ENCODE measurements around the gene YPEL5.

Gene YPEL5

GRCh38 chr2:30165050-30165520, 18.3 kb downstream of the YPEL5 start:
- peak; percentile 49 for DNase-seq
- peaks cover 31% of the 10 kb centered on the region for H3K4me1 Mint-ChIP-seq
- H3K27ac Mint-ChIP-seq = peak overlapping the region; percentile 17
- peaks cover 13% of the 10 kb centered on the region for H3K36me3 Mint-ChIP-seq (ENCODE audit: low read depth)
- H3K9me3 Mint-ChIP-seq = no peaks in the 10 kb centered on the region
- peak; percentile 98 for ATAC-seq
- no peak overlapping the region for H3K4me3 Mint-ChIP-seq
- H3K27me3 Mint-ChIP-seq = no peaks in the 10 kb centered on the region

DNA sequence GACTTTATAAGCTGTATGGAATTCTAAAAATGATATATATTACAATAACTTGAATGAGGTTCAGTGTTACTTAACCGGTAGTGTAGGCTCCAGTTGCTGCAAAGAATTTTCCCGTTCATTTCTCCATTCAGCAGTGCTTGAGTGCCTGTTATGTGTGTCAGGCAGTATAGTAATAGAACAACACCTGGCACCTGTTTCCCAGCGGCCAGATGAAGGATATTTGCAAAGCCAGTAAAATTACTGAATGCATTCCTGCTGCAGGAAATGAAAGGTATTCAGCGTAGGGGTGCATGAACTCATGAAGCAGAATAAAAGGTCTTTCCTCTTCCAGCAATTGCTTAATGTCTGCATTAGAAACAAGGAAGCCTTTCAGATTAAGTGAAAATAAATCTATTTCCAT, 18.8 kb downstream of the YPEL5 start:
- DNase-seq = no peak
- ATAC-seq = no peak
- H3K36me3 Mint-ChIP-seq (ENCODE audit: low read depth) = peaks cover 9% of the 10 kb centered on the region
- no peaks in the 10 kb centered on the region for H3K27me3 Mint-ChIP-seq
- H3K9me3 Mint-ChIP-seq = no peaks in the 10 kb centered on the region
- H3K4me3 Mint-ChIP-seq = no peak overlapping the region
- no peak overlapping the region for H3K27ac Mint-ChIP-seq
- peaks cover 26% of the 10 kb centered on the region for H3K4me1 Mint-ChIP-seq

DNA sequence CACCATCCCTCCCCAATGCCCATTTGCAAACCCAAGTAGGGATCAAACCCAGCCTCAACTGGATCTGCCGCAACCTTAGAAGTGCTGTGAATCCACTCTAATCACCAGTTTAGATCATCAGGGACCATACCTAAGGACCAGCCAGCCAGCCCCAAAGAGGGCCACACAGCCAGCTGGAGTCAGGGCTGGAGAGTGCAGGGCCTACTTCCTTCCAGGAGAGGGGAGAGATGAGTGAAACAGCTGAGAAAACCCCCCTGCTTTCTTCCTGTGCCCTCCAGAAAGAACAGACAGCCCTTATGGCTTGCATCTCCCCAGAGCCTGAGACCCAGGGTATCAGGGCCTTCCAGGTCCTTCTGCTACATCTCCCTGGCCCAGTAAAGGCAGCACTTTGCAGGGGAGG, 25.8 kb downstream of the YPEL5 start:
- no peaks in the 10 kb centered on the region for H3K36me3 Mint-ChIP-seq (ENCODE audit: low read depth)
- H3K9me3 Mint-ChIP-seq = no peaks in the 10 kb centered on the region
- no peak overlapping the region for H3K27ac Mint-ChIP-seq
- H3K4me1 Mint-ChIP-seq = no peaks in the 10 kb centered on the region
- DNase-seq (no peak), ATAC-seq (no peak)
- H3K27me3 Mint-ChIP-seq = no peaks in the 10 kb centered on the region
- H3K4me3 Mint-ChIP-seq = no peak overlapping the region

GRCh38 chr2:30177440-30177839, 30.6 kb downstream of the YPEL5 start:
- ATAC-seq (no peak), DNase-seq (no peak)
- Mint-ChIP-seq H3K4me3 (no peak overlapping the region), H3K27me3 (no peaks in the 10 kb centered on the region), H3K9me3 (no peaks in the 10 kb centered on the region), H3K27ac (no peak overlapping the region), H3K36me3 (ENCODE audit: low read depth) (no peaks in the 10 kb centered on the region), H3K4me1 (no peaks in the 10 kb centered on the region)

- H3K9me3 Mint-ChIP-seq = no peaks in the 10 kb centered on the region
- H3K4me1 Mint-ChIP-seq = no peaks in the 10 kb centered on the region
- DNase-seq = no peak
- no peak overlapping the region for H3K27ac Mint-ChIP-seq
- no peaks in the 10 kb centered on the region for H3K36me3 Mint-ChIP-seq (ENCODE audit: low read depth)
- ATAC-seq = no peak
- no peak overlapping the region for H3K4me3 Mint-ChIP-seq
- H3K27me3 Mint-ChIP-seq = no peaks in the 10 kb centered on the region
Observed at GRCh38 chr2:30177956-30178355, 31.1 kb downstream of the YPEL5 start.

- no peak for DNase-seq
- Mint-ChIP-seq H3K27me3 (no peaks in the 10 kb centered on the region), H3K27ac (no peak overlapping the region), H3K9me3 (no peaks in the 10 kb centered on the region), H3K4me1 (no peaks in the 10 kb centered on the region), H3K4me3 (no peak overlapping the region), H3K36me3 (ENCODE audit: low read depth) (no peaks in the 10 kb centered on the region)
- ATAC-seq = no peak
Observed at GRCh38 chr2:30178618-30179434, 32.0 kb downstream of the YPEL5 start.

DNA sequence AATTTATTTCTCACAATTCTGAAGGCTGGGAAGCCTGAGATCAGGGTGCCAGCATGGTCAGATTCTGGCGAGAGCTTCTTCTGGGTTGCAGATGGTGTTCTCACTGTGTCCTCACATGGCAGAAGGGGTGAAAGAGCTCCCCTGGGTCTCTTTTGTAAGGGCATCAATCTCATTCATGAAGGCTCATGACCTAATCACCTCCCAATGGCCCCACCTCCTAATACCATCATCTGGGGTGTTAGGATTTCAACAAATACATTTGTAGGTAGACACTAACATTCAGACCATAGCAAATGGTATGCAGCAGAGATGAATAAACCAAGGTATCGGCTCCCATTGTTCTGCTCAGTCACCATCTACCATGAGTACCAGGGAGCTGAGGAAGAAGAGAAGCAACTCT, 32.7 kb downstream of the YPEL5 start:
- no peak for ATAC-seq
- Mint-ChIP-seq H3K36me3 (ENCODE audit: low read depth) (no peaks in the 10 kb centered on the region), H3K4me3 (no peak overlapping the region), H3K27ac (no peak overlapping the region), H3K4me1 (no peaks in the 10 kb centered on the region), H3K9me3 (no peaks in the 10 kb centered on the region), H3K27me3 (no peaks in the 10 kb centered on the region)
- no peak for DNase-seq

GRCh38 chr2:30180226-30180625, 33.4 kb downstream of the YPEL5 start:
- no peak for ATAC-seq
- H3K27ac Mint-ChIP-seq = no peak overlapping the region
- H3K36me3 Mint-ChIP-seq (ENCODE audit: low read depth) = no peaks in the 10 kb centered on the region
- no peak overlapping the region for H3K4me3 Mint-ChIP-seq
- no peak for DNase-seq
- no peaks in the 10 kb centered on the region for H3K9me3 Mint-ChIP-seq
- no peaks in the 10 kb centered on the region for H3K27me3 Mint-ChIP-seq
- no peaks in the 10 kb centered on the region for H3K4me1 Mint-ChIP-seq

DNA sequence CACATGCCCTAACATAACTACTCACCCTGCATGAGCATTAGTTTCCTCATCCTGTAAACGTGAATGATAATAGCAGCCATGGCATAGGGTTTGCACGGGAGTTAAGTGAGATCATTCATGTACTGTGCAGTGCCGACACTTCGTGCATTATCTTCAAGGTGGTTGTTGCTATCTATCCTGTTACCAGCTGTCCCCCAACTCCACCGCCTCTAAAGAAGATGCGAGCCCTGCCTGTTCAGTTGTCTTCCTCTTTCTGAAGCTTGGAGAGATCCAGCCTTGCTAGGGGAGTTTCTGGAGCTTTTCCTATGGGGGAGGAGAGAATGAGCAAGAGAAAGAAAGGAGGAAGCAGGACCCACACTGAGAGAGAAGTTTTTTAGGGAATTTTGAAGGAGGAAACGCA, 34.4 kb downstream of the YPEL5 start:
- no peak for DNase-seq
- ATAC-seq = no peak
- no peaks in the 10 kb centered on the region for H3K36me3 Mint-ChIP-seq (ENCODE audit: low read depth)
- H3K9me3 Mint-ChIP-seq = no peaks in the 10 kb centered on the region
- no peaks in the 10 kb centered on the region for H3K27me3 Mint-ChIP-seq
- no peaks in the 10 kb centered on the region for H3K4me1 Mint-ChIP-seq
- H3K4me3 Mint-ChIP-seq = no peak overlapping the region
- no peak overlapping the region for H3K27ac Mint-ChIP-seq

DNA sequence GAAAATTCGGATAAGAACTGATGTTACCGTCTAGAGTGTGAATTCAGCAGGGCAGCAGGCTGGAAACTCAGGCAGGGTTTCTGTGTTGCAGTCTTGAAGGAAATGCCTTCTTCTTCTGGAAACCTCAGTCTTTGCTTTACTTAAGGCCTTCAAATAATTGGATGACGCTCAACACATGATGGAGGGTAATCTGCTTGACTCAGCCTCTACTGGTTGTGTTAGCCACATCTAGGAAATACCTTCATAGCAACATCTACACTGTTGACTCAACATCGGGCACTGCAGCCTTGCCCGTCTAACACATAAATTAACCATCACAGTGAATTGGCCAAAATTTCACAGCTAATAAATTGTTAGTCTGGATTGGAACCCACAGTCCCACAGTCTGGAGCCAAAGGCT, 37.2 kb downstream of the YPEL5 start:
- no peak overlapping the region for H3K27ac Mint-ChIP-seq
- ATAC-seq (no peak), DNase-seq (no peak)
- no peak overlapping the region for H3K4me3 Mint-ChIP-seq
- H3K27me3 Mint-ChIP-seq = no peaks in the 10 kb centered on the region
- no peaks in the 10 kb centered on the region for H3K36me3 Mint-ChIP-seq (ENCODE audit: low read depth)
- no peaks in the 10 kb centered on the region for H3K4me1 Mint-ChIP-seq
- no peaks in the 10 kb centered on the region for H3K9me3 Mint-ChIP-seq

GRCh38 chr2:30185178-30185577, 38.4 kb downstream of the YPEL5 start:
- Mint-ChIP-seq H3K4me3 (no peak overlapping the region), H3K9me3 (no peaks in the 10 kb centered on the region), H3K27me3 (no peaks in the 10 kb centered on the region), H3K4me1 (no peaks in the 10 kb centered on the region), H3K27ac (no peak overlapping the region), H3K36me3 (ENCODE audit: low read depth) (no peaks in the 10 kb centered on the region)
- DNase-seq (no peak), ATAC-seq (no peak)

GRCh38 chr2:30188292-30188691, 41.5 kb downstream of the YPEL5 start:
- no peak overlapping the region for H3K4me3 Mint-ChIP-seq
- no peak overlapping the region for H3K27ac Mint-ChIP-seq
- no peaks in the 10 kb centered on the region for H3K9me3 Mint-ChIP-seq
- H3K36me3 Mint-ChIP-seq (ENCODE audit: low read depth) = no peaks in the 10 kb centered on the region
- H3K27me3 Mint-ChIP-seq = no peaks in the 10 kb centered on the region
- DNase-seq (no peak), ATAC-seq (no peak)
- H3K4me1 Mint-ChIP-seq = no peaks in the 10 kb centered on the region

GRCh38 chr2:30190637-30191036, 43.8 kb downstream of the YPEL5 start:
- H3K27me3 Mint-ChIP-seq = no peaks in the 10 kb centered on the region
- H3K4me1 Mint-ChIP-seq = peaks cover 3% of the 10 kb centered on the region
- no peaks in the 10 kb centered on the region for H3K9me3 Mint-ChIP-seq
- no peak overlapping the region for H3K27ac Mint-ChIP-seq
- ATAC-seq = no peak
- no peaks in the 10 kb centered on the region for H3K36me3 Mint-ChIP-seq (ENCODE audit: low read depth)
- no peak for DNase-seq
- H3K4me3 Mint-ChIP-seq = no peak overlapping the region

DNA sequence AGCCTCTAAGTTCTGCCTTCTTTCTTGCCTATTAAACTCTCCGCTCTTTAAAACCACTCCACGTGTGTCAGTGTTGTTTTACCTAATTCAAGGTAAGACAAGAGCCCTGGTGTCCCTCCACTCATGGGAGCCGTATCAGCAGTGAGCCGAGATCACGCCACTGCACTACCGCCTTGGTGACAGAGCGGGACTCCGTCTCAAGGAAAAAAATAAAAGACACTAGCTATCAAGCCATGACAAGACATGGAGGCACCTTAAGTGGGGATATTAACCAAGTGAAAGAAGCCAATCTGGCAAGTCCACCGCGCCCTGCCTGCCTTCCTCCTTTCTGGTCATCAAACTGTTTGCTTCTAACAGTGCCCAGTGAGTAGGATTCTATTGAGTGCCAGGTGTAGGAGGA, 44.3 kb downstream of the YPEL5 start:
- Mint-ChIP-seq H3K36me3 (ENCODE audit: low read depth) (no peaks in the 10 kb centered on the region), H3K9me3 (no peaks in the 10 kb centered on the region), H3K27ac (no peak overlapping the region), H3K4me1 (peaks cover 4% of the 10 kb centered on the region), H3K4me3 (no peak overlapping the region), H3K27me3 (no peaks in the 10 kb centered on the region)
- no peak for DNase-seq
- no peak for ATAC-seq

GRCh38 chr2:30191819-30192271, 45.0 kb downstream of the YPEL5 start:
- H3K27me3 Mint-ChIP-seq = no peaks in the 10 kb centered on the region
- H3K27ac Mint-ChIP-seq = no peak overlapping the region
- no peak for DNase-seq
- peaks cover 8% of the 10 kb centered on the region for H3K4me1 Mint-ChIP-seq
- no peaks in the 10 kb centered on the region for H3K9me3 Mint-ChIP-seq
- no peak overlapping the region for H3K4me3 Mint-ChIP-seq
- ATAC-seq = no peak
- no peaks in the 10 kb centered on the region for H3K36me3 Mint-ChIP-seq (ENCODE audit: low read depth)

DNA sequence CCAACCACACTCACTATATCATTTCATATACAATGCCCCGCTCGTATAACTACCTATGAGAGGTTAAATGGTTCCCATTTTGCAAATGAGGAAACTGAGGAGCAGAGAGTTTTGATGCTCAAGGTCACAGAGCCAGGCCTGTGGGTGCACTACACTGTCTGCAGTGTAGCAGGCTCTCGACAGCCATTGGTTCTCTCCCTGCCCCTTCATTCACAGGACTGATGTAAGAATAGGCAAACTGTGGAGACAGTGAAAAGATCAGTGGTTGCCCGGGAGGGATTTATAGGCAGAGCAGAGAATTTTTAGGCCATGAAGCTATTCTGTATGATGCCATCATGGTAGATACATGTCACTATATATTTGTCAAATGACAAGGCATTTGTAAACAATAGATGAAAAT, 45.5 kb downstream of the YPEL5 start:
- no peak for DNase-seq
- Mint-ChIP-seq H3K4me1 (peaks cover 9% of the 10 kb centered on the region), H3K27ac (no peak overlapping the region), H3K9me3 (no peaks in the 10 kb centered on the region), H3K36me3 (ENCODE audit: low read depth) (no peaks in the 10 kb centered on the region), H3K27me3 (no peaks in the 10 kb centered on the region), H3K4me3 (no peak overlapping the region)
- no peak for ATAC-seq
